Hematopoietic multipotent progenitor cell treated with erythropoietin and hydrocortisone succinate and interleukin-3 and kit ligand, for 8 days (in vitro differentiated cells): Measurements from ENCODE around the gene CEP162.

Experiments used
- DNase-seq: peaks from one replicate; pipeline ENCODE4 v3.0.0-alpha.2; 2015

The CEP162 gene

GRCh38 chr6:84082689-84083265 is 144.7 kb downstream of the CEP162 start:
- DNase-seq, result no peak

GRCh38 chr6:84081222-84081621 is 146.2 kb downstream of the CEP162 start:
- no peak for DNase-seq

- no peak for DNase-seq
These were observed 149.1 kb downstream of the CEP162 start for GRCh38 chr6:84078335-84078734.

GRCh38 chr6:84077645-84078044 is 149.8 kb downstream of the CEP162 start:
- no peak for DNase-seq

- no peak for DNase-seq
These were observed 152.3 kb downstream of the CEP162 start for GRCh38 chr6:84074988-84075781.
